ENCODE data around the gene IL10RA. TPM values are rescaled to one million over a fixed set of nuclear protein-coding genes. Genes with fewer than 3 reads are reported as not detected.

Gene IL10RA
- total RNA-seq, 1 donor from 2014 or later, result 0.25 TPM

GRCh38 chr11:117949062-117949461, 37.1 kb upstream of the IL10RA start:
- no peaks in the 10 kb centered on the region for H3K36me3 ChIP-seq (ENCODE audit: control insufficient read depth, insufficient read depth, low read length)
- DNase-seq (ENCODE audit: low read depth), result no peak
- no peak for TF ChIP-seq CTCF (IDR thresholded peaks at IDR 0.05; ENCODE audit: insufficient read depth, low read length, poor library complexity, severe bottlenecking)
- no peak overlapping the region for H3K4me3 ChIP-seq (ENCODE audit: low read depth, low read length)
- no peaks in the 10 kb centered on the region for H3K27me3 ChIP-seq (ENCODE audit: control insufficient read depth, insufficient read depth, low read length)

GRCh38 chr11:117950301-117950700, 35.9 kb upstream of the IL10RA start:
- DNase-seq (ENCODE audit: low read depth), result no peak
- TF ChIP-seq CTCF (IDR thresholded peaks at IDR 0.05; ENCODE audit: insufficient read depth, low read length, poor library complexity, severe bottlenecking), result peak; percentile 19
- no peak overlapping the region for H3K4me3 ChIP-seq (ENCODE audit: low read depth, low read length)
- no peaks in the 10 kb centered on the region for H3K27me3 ChIP-seq (ENCODE audit: control insufficient read depth, insufficient read depth, low read length)
- no peaks in the 10 kb centered on the region for H3K36me3 ChIP-seq (ENCODE audit: control insufficient read depth, insufficient read depth, low read length)

- Histone ChIP-seq H3K36me3 (ENCODE audit: control insufficient read depth, insufficient read depth, low read length) (no peaks in the 10 kb centered on the region), H3K27me3 (ENCODE audit: control insufficient read depth, insufficient read depth, low read length) (no peaks in the 10 kb centered on the region)
- no peak for TF ChIP-seq CTCF (IDR thresholded peaks at IDR 0.05; ENCODE audit: insufficient read depth, low read length, poor library complexity, severe bottlenecking)
These were observed 34.9 kb upstream of the IL10RA start for GRCh38 chr11:117950993-117951961.

GRCh38 chr11:117953024-117953671, 33.0 kb upstream of the IL10RA start:
- DNase-seq (ENCODE audit: low read depth), result no peak
- Histone ChIP-seq H3K36me3 (ENCODE audit: control insufficient read depth, insufficient read depth, low read length) (no peaks in the 10 kb centered on the region), H3K4me3 (ENCODE audit: low read depth, low read length) (no peak overlapping the region), H3K27me3 (ENCODE audit: control insufficient read depth, insufficient read depth, low read length) (no peaks in the 10 kb centered on the region)
- TF ChIP-seq CTCF (IDR thresholded peaks at IDR 0.05; ENCODE audit: insufficient read depth, low read length, poor library complexity, severe bottlenecking), result no peak

More at GRCh38 chr11:117950993-117951961, 34.9 kb upstream of the IL10RA start:
- H3K4me3 ChIP-seq (ENCODE audit: low read depth, low read length), result no peak overlapping the region
- no peak for DNase-seq (ENCODE audit: low read depth)

- no peak for TF ChIP-seq CTCF (IDR thresholded peaks at IDR 0.05; ENCODE audit: insufficient read depth, low read length, poor library complexity, severe bottlenecking)
- Histone ChIP-seq H3K4me3 (ENCODE audit: low read depth, low read length) (no peak overlapping the region), H3K27me3 (ENCODE audit: control insufficient read depth, insufficient read depth, low read length) (no peaks in the 10 kb centered on the region), H3K36me3 (ENCODE audit: control insufficient read depth, insufficient read depth, low read length) (no peaks in the 10 kb centered on the region)
- no peak for DNase-seq (ENCODE audit: low read depth)
These were observed 27.2 kb upstream of the IL10RA start for GRCh38 chr11:117958949-117959348.
